Hepatocyte (in vitro differentiated cells): ENCODE data around the gene ZBTB16. TPM values are rescaled to one million over a fixed set of nuclear protein-coding genes. Genes with fewer than 3 reads are reported as not detected.

Experiments used
- DNase-seq: peaks from one replicate; pipeline ENCODE4 v3.0.0-alpha.2; 2016; ENCODE audit warnings: low spot score
- H2AFZ ChIP-seq: fragments of 200-600 bp; sonication (generic); 2 replicates; pipeline ENCODE4 v1.6.0; 2016; ENCODE audit warnings: antibody characterized with exemption, mild to moderate bottlenecking
- H3K27ac ChIP-seq: fragments of 200-600 bp; sonication (generic); 2 replicates; pipeline ENCODE4 v1.5.1; 2016; ENCODE audit warnings: mild to moderate bottlenecking
- H3K27me3 ChIP-seq: fragments of 200-600 bp; sonication (generic); 2 replicates; pipeline ENCODE4 v1.6.1; 2016
- H3K36me3 ChIP-seq: fragments of 200-600 bp; sonication (generic); replicated peaks from 2 replicates; pipeline ENCODE4 v1.5.1; 2016; ENCODE audit warnings: low read depth; ENCODE audit not compliant: insufficient read depth
- H3K4me1 ChIP-seq: fragments of 200-600 bp; sonication (generic); 2 replicates; pipeline ENCODE4 v1.5.1; 2016; ENCODE audit warnings: mild to moderate bottlenecking, moderate library complexity; ENCODE audit not compliant: insufficient read depth
- H3K4me2 ChIP-seq: fragments of 200-600 bp; sonication (generic); 2 replicates; pipeline ENCODE4 v1.6.0; 2016
- H3K4me3 ChIP-seq: fragments of 200-600 bp; sonication (generic); 2 replicates; pipeline ENCODE4 v1.5.1; 2016; ENCODE audit warnings: mild to moderate bottlenecking
- H3K79me2 ChIP-seq: fragments of 200-600 bp; sonication (generic); 2 replicates; pipeline ENCODE4 v1.6.0; 2017; ENCODE audit warnings: mild to moderate bottlenecking
- H3K9me2 ChIP-seq: fragments of 200-600 bp; sonication (generic); replicated peaks from 2 replicates; pipeline ENCODE4 v1.6.0; 2017; ENCODE audit warnings: mild to moderate bottlenecking; ENCODE audit not compliant: insufficient read depth
- H3K9me3 ChIP-seq: fragments of 200-600 bp; sonication (generic); 2 replicates; pipeline ENCODE4 v1.5.1; 2016; ENCODE audit warnings: low read depth, mild to moderate bottlenecking
- H4K20me1 ChIP-seq: fragments of 200-600 bp; sonication (generic); 2 replicates; pipeline ENCODE4 v1.6.0; 2016; ENCODE audit warnings: mild to moderate bottlenecking; ENCODE audit not compliant: insufficient read depth, poor library complexity, severe bottlenecking
- CTCF ChIP-seq: fragments of 200-600 bp; sonication (generic); IDR thresholded peaks from 2 replicates; pipeline ENCODE4 v1.5.1; 2016; ENCODE audit warnings: antibody characterized with exemption, mild to moderate bottlenecking; ENCODE audit not compliant: poor library complexity
- EZH2 ChIP-seq: fragments of 200-600 bp; sonication (generic); IDR thresholded peaks from 2 replicates; pipeline ENCODE4 v1.6.1; 2016; ENCODE audit warnings: antibody characterized with exemption, mild to moderate bottlenecking, borderline replicate concordance
- EZH2phosphoT487 ChIP-seq: fragments of 200-600 bp; sonication (generic); IDR thresholded peaks from one replicate; pipeline ENCODE4 v1.6.1; 2018; ENCODE audit warnings: antibody characterized with exemption, mild to moderate bottlenecking, low read depth, moderate library complexity; ENCODE audit not compliant: unreplicated experiment, severe bottlenecking
- WGBS: methylation state at CpG from one replicate; pipeline ENCODE4 v1.1.6; 2016; ENCODE audit warnings: low lambda C conversion rate; ENCODE audit errors: missing lambda C conversion rate; 5-methylcytosine and 5-hydroxymethylcytosine counted together
- polyA plus RNA-seq: library from polyadenylated mRNA; unstranded; fragments of >200 nt; fragmentation: Nextera tagmentation; extraction: Ambion mirVana; gene quantifications from 2 replicates; pipeline ENCODE4 v1.2.1, GENCODE V29; 2016
- total RNA-seq: library from RNA; depleted of rRNA; stranded (reverse); fragments of >200 nt; gene quantifications from 2 replicates; pipeline ENCODE4 v1.2.3, GENCODE V29; 2014

The ZBTB16 gene
- total and polyA plus RNA-seq, 2 experiments from 2014 or later = 30.1 to 52.3 TPM

- Histone ChIP-seq H3K4me1 (peaks cover 13% of the 10 kb centered on the region), H3K9me3 (no peaks in the 10 kb centered on the region), H3K36me3 (no peaks in the 10 kb centered on the region), H3K27ac (no peak overlapping the region), H3K79me2 (peaks cover 71% of the 10 kb centered on the region), H2AFZ (no peak overlapping the region), H3K4me2 (peak overlapping the region; percentile 87), H3K27me3 (peaks cover 17% of the 10 kb centered on the region), H3K4me3 (no peak overlapping the region), H3K9me2 (no peaks in the 10 kb centered on the region), H4K20me1 (peaks cover 38% of the 10 kb centered on the region)
- DNase-seq = no peak
- 96% methylated on average over 9 of the region's 9 CpGs for WGBS
- TF ChIP-seq CTCF (no peak), EZH2phosphoT487 (no peak), EZH2 (no peak)
Measured at GRCh38 chr11:114062272-114062671, 2.8 kb downstream of the ZBTB16 start.

GRCh38 chr11:114063149-114063828 lies 3.8 kb downstream of the ZBTB16 start:
- Histone ChIP-seq H3K36me3 (no peaks in the 10 kb centered on the region), H3K9me2 (no peaks in the 10 kb centered on the region), H3K27ac (no peak overlapping the region), H3K27me3 (peaks cover 8% of the 10 kb centered on the region), H3K4me2 (peak overlapping the region; percentile 25), H3K4me1 (peaks cover 12% of the 10 kb centered on the region), H2AFZ (no peak overlapping the region), H3K79me2 (peaks cover 82% of the 10 kb centered on the region), H3K4me3 (no peak overlapping the region), H4K20me1 (peaks cover 48% of the 10 kb centered on the region), H3K9me3 (no peaks in the 10 kb centered on the region)
- DNase-seq = no peak
- TF ChIP-seq EZH2 = no peak
- TF ChIP-seq EZH2phosphoT487 = no peak
- TF ChIP-seq CTCF = no peak
- 96% methylated on average over 26 of the region's 26 CpGs for WGBS

GRCh38 chr11:114063829-114064201 lies 4.3 kb downstream of the ZBTB16 start:
- Histone ChIP-seq H3K36me3 (no peaks in the 10 kb centered on the region), H3K4me2 (no peak overlapping the region), H4K20me1 (peaks cover 50% of the 10 kb centered on the region), H2AFZ (no peak overlapping the region), H3K9me3 (no peaks in the 10 kb centered on the region), H3K79me2 (peaks cover 87% of the 10 kb centered on the region), H3K27ac (no peak overlapping the region), H3K9me2 (no peaks in the 10 kb centered on the region), H3K27me3 (peaks cover 3% of the 10 kb centered on the region), H3K4me1 (peaks cover 6% of the 10 kb centered on the region), H3K4me3 (no peak overlapping the region)
- WGBS = 97% methylated on average over 8 of the region's 8 CpGs
- TF ChIP-seq EZH2phosphoT487 (no peak), EZH2 (no peak)
- no peak for DNase-seq

GRCh38 chr11:114064216-114064615 lies 4.7 kb downstream of the ZBTB16 start:
- Histone ChIP-seq H3K9me3 (no peaks in the 10 kb centered on the region), H3K4me3 (no peak overlapping the region), H3K79me2 (peaks cover 91% of the 10 kb centered on the region), H3K9me2 (no peaks in the 10 kb centered on the region), H4K20me1 (peaks cover 50% of the 10 kb centered on the region), H3K36me3 (no peaks in the 10 kb centered on the region), H3K4me1 (peaks cover 3% of the 10 kb centered on the region), H3K27me3 (no peaks in the 10 kb centered on the region), H3K27ac (no peak overlapping the region), H3K4me2 (peak overlapping the region; percentile 53), H2AFZ (no peak overlapping the region)
- WGBS = 82% methylated on average over 13 of the region's 14 CpGs
- TF ChIP-seq CTCF (no peak), EZH2phosphoT487 (no peak), EZH2 (no peak)
- DNase-seq = no peak
